Neural cell (in vitro differentiated cells): ENCODE data around the gene SLC5A2. TPM values are rescaled to one million over a fixed set of nuclear protein-coding genes. Genes with fewer than 3 reads are reported as not detected.
A peak's percentile ranks its signal among the peaks of the same experiment; 100 is the strongest.

Experiments used
- H2AFZ ChIP-seq: fragments of 200-600, 300-800 bp; sonication (generic), shearing (Covaris generic); 2 replicates; pipeline ENCODE4 v1.6.0; 2014; ENCODE audit warnings: low read depth, mild to moderate bottlenecking, antibody characterized with exemption, low read length, moderate library complexity
- H3F3A ChIP-seq: fragments of 200-600 bp; shearing (Covaris generic); 2 replicates; pipeline ENCODE4 v1.6.1; 2016; ENCODE audit warnings: mild to moderate bottlenecking, moderate library complexity, mixed read lengths, antibody characterized with exemption, low read length; ENCODE audit not compliant: insufficient read depth, poor library complexity, severe bottlenecking
- H3K27ac ChIP-seq: fragments of 200-600, 300-800 bp; sonication (generic), shearing (Covaris generic); 2 replicates; pipeline ENCODE4 v1.5.1; 2014; ENCODE audit warnings: mild to moderate bottlenecking, low read length, moderate library complexity
- H3K27me3 ChIP-seq: fragments of 300-800, 200-600 bp; sonication (generic), shearing (Covaris generic); 2 replicates; pipeline ENCODE4 v1.6.0; 2014; ENCODE audit warnings: mild to moderate bottlenecking, low read depth, low read length, moderate library complexity; ENCODE audit not compliant: insufficient read depth
- H3K36me3 ChIP-seq: fragments of 300-800, 200-600 bp; sonication (generic), shearing (Covaris generic); 2 replicates; pipeline ENCODE4 v1.5.1; 2014; ENCODE audit warnings: mild to moderate bottlenecking, antibody characterized with exemption, low read length, moderate library complexity; ENCODE audit not compliant: insufficient read depth
- H3K4me2 ChIP-seq: fragments of 300-800, 200-600 bp; sonication (generic), shearing (Covaris generic); 2 replicates; pipeline ENCODE4 v1.6.0; 2014; ENCODE audit warnings: mild to moderate bottlenecking, low read length
- H3K4me3 ChIP-seq: fragments of 300-800, 200-600 bp; sonication (generic), shearing (Covaris generic); 2 replicates; pipeline ENCODE4 v1.5.1; 2014; ENCODE audit warnings: mild to moderate bottlenecking, low read length, moderate library complexity
- H3K79me2 ChIP-seq: fragments of 200-600 bp; shearing (Covaris generic); replicated peaks from 2 replicates; pipeline ENCODE4 v1.6.0; 2014; ENCODE audit warnings: mild to moderate bottlenecking, low read length, moderate library complexity; ENCODE audit not compliant: insufficient read depth
- H3K9ac ChIP-seq: fragments of 300-800, 200-600 bp; sonication (generic), shearing (Covaris generic); 2 replicates; pipeline ENCODE4 v1.6.1; 2016; ENCODE audit warnings: mild to moderate bottlenecking, low read length, mixed read lengths
- H3K9me2 ChIP-seq: fragments of 200-600 bp; shearing (Covaris generic); 2 replicates; pipeline ENCODE4 v1.6.1; 2016; ENCODE audit warnings: mild to moderate bottlenecking, low read length, mixed read lengths; ENCODE audit not compliant: insufficient read depth
- H3K9me3 ChIP-seq: fragments of 200-600, 300-800 bp; sonication (generic), shearing (Covaris generic); 2 replicates; pipeline ENCODE4 v1.6.1; 2016; ENCODE audit warnings: mild to moderate bottlenecking, mixed run types, low read length, moderate library complexity, mixed read lengths
- H4K20me1 ChIP-seq: fragments of 200-600 bp; shearing (Covaris generic); 2 replicates; pipeline ENCODE4 v1.6.1; 2016; ENCODE audit warnings: mild to moderate bottlenecking, mixed run types; ENCODE audit not compliant: insufficient read depth
- MXI1 ChIP-seq: fragments of 450-650 bp; conservative IDR thresholded peaks from 2 replicates; pipeline ENCODE4 v1.6.1; 2014; ENCODE audit warnings: antibody characterized with exemption, mild to moderate bottlenecking; ENCODE audit not compliant: poor library complexity, severe bottlenecking
- POLR2AphosphoS5 ChIP-seq: IDR thresholded peaks from 2 replicates; pipeline ENCODE4 v1.6.1; 2012
- RAD21 ChIP-seq: fragments of 450-650 bp; conservative IDR thresholded peaks from 2 replicates; pipeline ENCODE4 v1.6.1; 2014; ENCODE audit warnings: antibody characterized with exemption, mild to moderate bottlenecking, moderate library complexity
- SMC3 ChIP-seq: fragments of 450-650 bp; conservative IDR thresholded peaks from 2 replicates; pipeline ENCODE4 v1.6.1; 2014; ENCODE audit warnings: antibody characterized with exemption, mild to moderate bottlenecking, moderate library complexity; ENCODE audit not compliant: poor library complexity
- TAF1 ChIP-seq: IDR thresholded peaks from 2 replicates; pipeline ENCODE4 v1.6.1; 2012; ENCODE audit warnings: low read depth
- polyA plus RNA-seq: library from polyadenylated mRNA; depleted of rRNA; stranded (reverse); fragments of >200 nt; gene quantifications from 2 replicates; pipeline ENCODE4 v1.2.3, GENCODE V29; 2014
- TF ChIP-seq, protein P1 (sequence below): IDR thresholded peaks from 2 replicates; pipeline ENCODE4 v1.6.1; 2012; ENCODE audit warnings: borderline replicate concordance
- TF ChIP-seq, protein P2 (sequence below): fragments of 450-650 bp; IDR thresholded peaks from 2 replicates; pipeline ENCODE4 v1.5.1; 2014; ENCODE audit warnings: antibody characterized with exemption, mild to moderate bottlenecking, moderate library complexity; ENCODE audit not compliant: poor library complexity, severe bottlenecking

SLC5A2 gene
- polyA plus RNA-seq, 1 donor from 2014 or later, result not detected

DNA sequence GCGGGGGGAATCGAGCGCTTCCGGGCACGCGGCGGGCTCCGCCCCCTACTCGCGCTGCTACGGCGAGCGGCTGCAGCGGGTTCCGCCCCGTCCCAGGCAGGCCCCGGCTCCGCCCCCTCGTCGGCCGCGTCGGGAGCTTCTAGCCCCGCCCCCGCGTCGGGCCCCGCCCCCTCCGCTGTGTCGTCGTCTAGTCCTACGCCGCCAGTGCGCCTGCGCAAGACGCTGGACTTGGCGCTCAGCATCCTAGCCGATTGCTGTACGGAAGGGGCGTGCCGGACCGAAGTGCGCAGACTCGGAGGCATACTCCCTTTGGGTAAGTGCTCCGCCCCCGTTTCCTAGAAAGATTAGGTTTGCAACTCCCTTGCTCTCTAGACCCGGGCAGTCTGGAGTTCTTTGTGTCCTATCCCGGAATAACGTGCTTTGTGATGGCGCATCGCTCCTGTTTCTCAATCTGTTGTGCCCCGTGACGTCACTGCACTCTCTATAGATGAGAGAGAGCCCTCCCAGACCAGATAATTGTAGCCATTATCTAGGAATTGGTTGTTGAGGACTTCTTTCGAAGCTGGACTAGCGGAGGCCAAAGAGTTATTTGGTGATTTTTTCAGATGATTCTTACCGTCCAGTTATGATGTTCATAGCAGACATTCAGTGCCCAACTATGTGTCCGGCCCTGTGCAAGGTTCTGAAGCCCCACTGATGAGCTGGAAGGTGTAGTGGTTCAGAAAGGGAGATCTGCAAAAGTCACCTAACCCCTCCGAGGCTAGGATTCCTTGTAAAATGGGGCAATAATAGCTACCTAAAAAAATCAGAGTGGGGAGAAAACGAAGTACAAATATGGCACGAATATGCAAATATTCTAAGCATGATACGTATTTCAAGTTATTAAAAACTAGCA lies 23.0 kb upstream of the SLC5A2 start:
- Histone ChIP-seq H4K20me1 (no peaks in the 10 kb centered on the region), H3K4me2 (peak overlapping the region; percentile 98), H3K36me3 (no peaks in the 10 kb centered on the region), H2AFZ (peak overlapping the region; percentile 93), H3K9me3 (no peaks in the 10 kb centered on the region), H3F3A (peaks cover 8% of the 10 kb centered on the region), H3K27ac (peak overlapping the region; percentile 98), H3K4me3 (peak overlapping the region; percentile 99), H3K9ac (peak overlapping the region; percentile 98), H3K9me2 (no peaks in the 10 kb centered on the region), H3K79me2 (peaks cover 22% of the 10 kb centered on the region), H3K27me3 (no peaks in the 10 kb centered on the region)
- TF ChIP-seq, protein P1, sequence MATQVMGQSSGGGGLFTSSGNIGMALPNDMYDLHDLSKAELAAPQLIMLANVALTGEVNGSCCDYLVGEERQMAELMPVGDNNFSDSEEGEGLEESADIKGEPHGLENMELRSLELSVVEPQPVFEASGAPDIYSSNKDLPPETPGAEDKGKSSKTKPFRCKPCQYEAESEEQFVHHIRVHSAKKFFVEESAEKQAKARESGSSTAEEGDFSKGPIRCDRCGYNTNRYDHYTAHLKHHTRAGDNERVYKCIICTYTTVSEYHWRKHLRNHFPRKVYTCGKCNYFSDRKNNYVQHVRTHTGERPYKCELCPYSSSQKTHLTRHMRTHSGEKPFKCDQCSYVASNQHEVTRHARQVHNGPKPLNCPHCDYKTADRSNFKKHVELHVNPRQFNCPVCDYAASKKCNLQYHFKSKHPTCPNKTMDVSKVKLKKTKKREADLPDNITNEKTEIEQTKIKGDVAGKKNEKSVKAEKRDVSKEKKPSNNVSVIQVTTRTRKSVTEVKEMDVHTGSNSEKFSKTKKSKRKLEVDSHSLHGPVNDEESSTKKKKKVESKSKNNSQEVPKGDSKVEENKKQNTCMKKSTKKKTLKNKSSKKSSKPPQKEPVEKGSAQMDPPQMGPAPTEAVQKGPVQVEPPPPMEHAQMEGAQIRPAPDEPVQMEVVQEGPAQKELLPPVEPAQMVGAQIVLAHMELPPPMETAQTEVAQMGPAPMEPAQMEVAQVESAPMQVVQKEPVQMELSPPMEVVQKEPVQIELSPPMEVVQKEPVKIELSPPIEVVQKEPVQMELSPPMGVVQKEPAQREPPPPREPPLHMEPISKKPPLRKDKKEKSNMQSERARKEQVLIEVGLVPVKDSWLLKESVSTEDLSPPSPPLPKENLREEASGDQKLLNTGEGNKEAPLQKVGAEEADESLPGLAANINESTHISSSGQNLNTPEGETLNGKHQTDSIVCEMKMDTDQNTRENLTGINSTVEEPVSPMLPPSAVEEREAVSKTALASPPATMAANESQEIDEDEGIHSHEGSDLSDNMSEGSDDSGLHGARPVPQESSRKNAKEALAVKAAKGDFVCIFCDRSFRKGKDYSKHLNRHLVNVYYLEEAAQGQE, result no peak
- TF ChIP-seq MXI1, result no peak
- TF ChIP-seq POLR2AphosphoS5, result peak; percentile 74
- TF ChIP-seq TAF1, result peak; percentile 16

DNA sequence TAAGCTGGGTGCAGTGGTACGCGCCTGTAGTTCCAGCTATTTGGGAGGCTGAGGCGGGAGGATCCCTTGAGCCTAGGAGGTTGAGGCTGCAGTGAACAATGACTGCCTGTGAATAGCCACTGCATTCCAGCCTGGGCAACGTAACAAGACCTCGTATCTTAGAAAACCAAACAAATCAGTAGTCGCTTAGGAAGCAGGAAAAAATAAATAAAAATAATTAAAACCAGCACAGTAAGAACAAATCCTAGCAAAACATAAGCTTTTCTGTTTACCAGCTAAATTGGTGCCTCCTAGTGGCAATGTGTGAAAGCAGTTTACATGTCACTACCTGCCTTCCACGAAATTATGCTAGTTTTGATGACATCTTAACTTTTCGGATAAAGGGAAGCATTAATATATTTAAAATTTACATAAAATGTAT lies 22.3 kb upstream of the SLC5A2 start:
- Histone ChIP-seq H3K9ac (peak overlapping the region; percentile 98), H3K79me2 (peaks cover 22% of the 10 kb centered on the region), H3K27me3 (no peaks in the 10 kb centered on the region)

More for the DNA sequence above, 22.3 kb upstream of the SLC5A2 start:
- no peaks in the 10 kb centered on the region for H3K36me3 ChIP-seq
- H2AFZ ChIP-seq, result peak overlapping the region; percentile 92
- TF ChIP-seq, protein P1, result no peak
- TF ChIP-seq, protein P2, sequence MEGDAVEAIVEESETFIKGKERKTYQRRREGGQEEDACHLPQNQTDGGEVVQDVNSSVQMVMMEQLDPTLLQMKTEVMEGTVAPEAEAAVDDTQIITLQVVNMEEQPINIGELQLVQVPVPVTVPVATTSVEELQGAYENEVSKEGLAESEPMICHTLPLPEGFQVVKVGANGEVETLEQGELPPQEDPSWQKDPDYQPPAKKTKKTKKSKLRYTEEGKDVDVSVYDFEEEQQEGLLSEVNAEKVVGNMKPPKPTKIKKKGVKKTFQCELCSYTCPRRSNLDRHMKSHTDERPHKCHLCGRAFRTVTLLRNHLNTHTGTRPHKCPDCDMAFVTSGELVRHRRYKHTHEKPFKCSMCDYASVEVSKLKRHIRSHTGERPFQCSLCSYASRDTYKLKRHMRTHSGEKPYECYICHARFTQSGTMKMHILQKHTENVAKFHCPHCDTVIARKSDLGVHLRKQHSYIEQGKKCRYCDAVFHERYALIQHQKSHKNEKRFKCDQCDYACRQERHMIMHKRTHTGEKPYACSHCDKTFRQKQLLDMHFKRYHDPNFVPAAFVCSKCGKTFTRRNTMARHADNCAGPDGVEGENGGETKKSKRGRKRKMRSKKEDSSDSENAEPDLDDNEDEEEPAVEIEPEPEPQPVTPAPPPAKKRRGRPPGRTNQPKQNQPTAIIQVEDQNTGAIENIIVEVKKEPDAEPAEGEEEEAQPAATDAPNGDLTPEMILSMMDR, result peak; percentile 66
- TF ChIP-seq RAD21 (peak; percentile 42), SMC3 (peak; percentile 54), MXI1 (no peak)
- H3K9me2 ChIP-seq, result no peaks in the 10 kb centered on the region
- H3K9me3 ChIP-seq, result no peaks in the 10 kb centered on the region
- peak overlapping the region; percentile 99 for H3K4me3 ChIP-seq
- no peaks in the 10 kb centered on the region for H4K20me1 ChIP-seq
- H3K27ac ChIP-seq, result peak overlapping the region; percentile 95
- peak overlapping the region; percentile 98 for H3K4me2 ChIP-seq
- H3F3A ChIP-seq, result peaks cover 8% of the 10 kb centered on the region
